Heart left ventricle (tissue), 13 donors: ENCODE measurements around the gene FMNL3.
A peak's percentile ranks its signal among the peaks of the same experiment; 100 is the strongest.

ENCODE experiments used
- POLR2A ChIP-seq, 2 donors: fragments of 450-650 bp; IDR thresholded peaks; one replicate each; pipeline ENCODE4 v1.6.1; 2017; ENCODE audit warnings: antibody characterized with exemption in 2 of 2, mild to moderate bottlenecking in 2 of 2, moderate library complexity in 2 of 2
- TF ChIP-seq, protein P1 (sequence below), 12 donors: fragments of 200-600 bp; sonication (generic) in 4 of 12; IDR thresholded peaks; one replicate each; pipeline versions ENCODE4 v1.5.0 to v1.8.0; 2018 to 2022; ENCODE audit warnings: antibody characterized with exemption in 12 of 12, mild to moderate bottlenecking in 5 of 12
- donor health status: ischemic (EF 13 %, LVEDD 7.1; RV severe dilation, severe dysfunction).
- donor health status: DM: no; HTN: yes; CAD: no.
- donor health status: DM: no; HTN: no; CAD: no.
- donor health status: ischemic (EF 25% LVEDD 6.9; RV normal size, moderate dysfunction).
- donor health status: ischemic (EF 25% LVEDD 5.7; RV mildly dilated, moderate dysfunction).
- donor health status: ischemic (EF 35%, LVEDD 5.7; RV mildly dilated, moderate dysfunction).
- donor health status: nonischemic (EF 11% LVEDD 7.7; RV severe dilation, severe dysfunction).
- donor health status: DM: yes; HTN: yes; CAD: no.
- donor health status: PGD.
- donor health status: ischemic (EF 29% LVEDD 5.4; RV normal size, mild dysfunction).
- donor health status: nonischemic (EF 23%, LVEDD 6.1; RV moderate dilation, normal function).

DNA sequence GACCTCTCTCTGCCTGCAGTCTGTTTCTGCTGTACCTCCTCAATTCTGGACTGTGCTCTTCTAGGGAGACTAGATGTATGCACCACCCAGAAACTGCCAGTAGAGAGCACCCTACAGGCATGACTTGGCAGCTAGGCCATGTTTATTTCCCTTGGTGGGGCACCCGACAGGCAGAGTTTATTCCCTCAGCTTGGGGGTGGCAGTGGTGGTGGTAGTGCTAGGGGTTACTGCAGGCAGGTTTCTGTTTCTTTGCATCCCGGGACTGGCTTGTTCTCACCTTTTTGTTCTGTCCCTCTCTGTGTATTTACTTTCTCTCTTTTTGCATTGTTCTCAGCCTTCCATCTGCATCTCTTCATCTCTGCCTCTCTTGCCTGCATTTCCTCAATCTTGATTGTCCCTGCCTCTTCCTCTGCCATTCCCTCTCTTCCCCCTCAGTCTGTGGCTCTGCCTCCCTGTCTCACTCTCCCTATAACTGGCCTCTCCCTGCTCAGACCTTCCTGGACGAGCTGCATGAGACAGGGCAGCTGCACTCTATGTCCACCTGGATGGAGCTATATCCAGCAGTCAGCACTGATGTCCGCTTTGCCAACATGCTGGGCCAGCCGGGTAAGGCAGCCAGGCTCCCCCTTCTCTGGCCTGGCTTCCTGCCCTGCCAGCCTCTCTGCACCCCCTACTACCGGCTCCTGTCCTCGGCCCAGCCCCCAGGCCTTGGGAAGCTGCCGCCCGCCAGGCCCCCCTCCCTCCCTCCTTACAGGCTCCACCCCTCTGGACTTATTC, 70.0 kb downstream of the FMNL3 start:
- TF ChIP-seq, protein P1, sequence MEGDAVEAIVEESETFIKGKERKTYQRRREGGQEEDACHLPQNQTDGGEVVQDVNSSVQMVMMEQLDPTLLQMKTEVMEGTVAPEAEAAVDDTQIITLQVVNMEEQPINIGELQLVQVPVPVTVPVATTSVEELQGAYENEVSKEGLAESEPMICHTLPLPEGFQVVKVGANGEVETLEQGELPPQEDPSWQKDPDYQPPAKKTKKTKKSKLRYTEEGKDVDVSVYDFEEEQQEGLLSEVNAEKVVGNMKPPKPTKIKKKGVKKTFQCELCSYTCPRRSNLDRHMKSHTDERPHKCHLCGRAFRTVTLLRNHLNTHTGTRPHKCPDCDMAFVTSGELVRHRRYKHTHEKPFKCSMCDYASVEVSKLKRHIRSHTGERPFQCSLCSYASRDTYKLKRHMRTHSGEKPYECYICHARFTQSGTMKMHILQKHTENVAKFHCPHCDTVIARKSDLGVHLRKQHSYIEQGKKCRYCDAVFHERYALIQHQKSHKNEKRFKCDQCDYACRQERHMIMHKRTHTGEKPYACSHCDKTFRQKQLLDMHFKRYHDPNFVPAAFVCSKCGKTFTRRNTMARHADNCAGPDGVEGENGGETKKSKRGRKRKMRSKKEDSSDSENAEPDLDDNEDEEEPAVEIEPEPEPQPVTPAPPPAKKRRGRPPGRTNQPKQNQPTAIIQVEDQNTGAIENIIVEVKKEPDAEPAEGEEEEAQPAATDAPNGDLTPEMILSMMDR (IDR thresholded peaks at IDR 0.05) = peak; percentile 47 to 79 (median 62)
- no peak for TF ChIP-seq POLR2A (IDR thresholded peaks at IDR 0.05)
